HG02571 (cell line): ENCODE data around the gene PKD1L1.

Source experiments
- ATAC-seq: cut with Tn5 transposase; IDR thresholded peaks from one replicate; pipeline ENCODE4 v1.9.1; 2021; ENCODE audit warnings: mild to moderate bottlenecking, moderate library complexity; ENCODE audit not compliant: unreplicated experiment

Gene PKD1L1

GRCh38 chr7:47743965-47744591, 204.2 kb downstream of the PKD1L1 start:
- ATAC-seq: no peak

- ATAC-seq: no peak
These were observed 206.3 kb downstream of the PKD1L1 start for GRCh38 chr7:47741984-47742383.

- no peak for ATAC-seq
These were observed 208.4 kb downstream of the PKD1L1 start for GRCh38 chr7:47739891-47740290.

GRCh38 chr7:47739301-47739875, 208.9 kb downstream of the PKD1L1 start:
- no peak for ATAC-seq

GRCh38 chr7:47738563-47739166, 209.6 kb downstream of the PKD1L1 start:
- no peak for ATAC-seq

GRCh38 chr7:47737601-47738000, 210.7 kb downstream of the PKD1L1 start:
- ATAC-seq: no peak

- ATAC-seq: no peak
These were observed 212.6 kb downstream of the PKD1L1 start for GRCh38 chr7:47735431-47736345.

GRCh38 chr7:47734949-47735291, 213.3 kb downstream of the PKD1L1 start:
- ATAC-seq: no peak

GRCh38 chr7:47734287-47734948, 213.8 kb downstream of the PKD1L1 start:
- no peak for ATAC-seq

GRCh38 chr7:47730142-47730541, 218.1 kb downstream of the PKD1L1 start:
- no peak for ATAC-seq

- no peak for ATAC-seq
These were observed 222.1 kb downstream of the PKD1L1 start for GRCh38 chr7:47726047-47726726.

- ATAC-seq: no peak
These were observed 223.1 kb downstream of the PKD1L1 start for GRCh38 chr7:47725031-47725780.
